Endothelial cell of umbilical vein (primary cell): ENCODE results near the gene FBXW11. TPM values are rescaled to one million over a fixed set of nuclear protein-coding genes. Genes with fewer than 3 reads are reported as not detected.

Experiments
- BruUV-seq: library from RNA; stranded (reverse); fragments of 400-500 nt; replicated peaks from 2 replicates; lab custom pipeline; 2021; lab: Mats Ljungman, UMichigan
- CTCF ChIA-PET: fragments of 300-600, 350-600 bp; sonication (Branson Sonifier 250); formaldehyde crosslinking; loops from one replicate; lab custom pipeline; 2021; ENCODE audit warnings: antibody characterized with exemption, inconsistent platforms; lab: Charles Lee
- POLR2A ChIA-PET: fragments of 300-600, 350-600 bp; sonication (Branson Sonifier 250); formaldehyde crosslinking; loops from one replicate; lab custom pipeline; 2021; ENCODE audit warnings: antibody characterized with exemption, inconsistent platforms; lab: Charles Lee
- DNase-seq: peaks from one replicate; pipeline ENCODE4 v3.0.0-alpha.2; 2011; ENCODE audit warnings: low read depth, low spot score
- FAIRE-seq: peaks from 2 replicates; lab custom pipeline; 2011; peaks lifted over from hg19 to GRCh38; lab: Jason Lieb, UNC
- H2AFZ ChIP-seq: 2 replicates; pipeline ENCODE4 v1.6.0; 2012; ENCODE audit warnings: low read depth, low read length, control low read depth, inconsistent platforms
- H3K27ac ChIP-seq: 2 replicates; pipeline ENCODE4 v1.5.1; 2011; ENCODE audit warnings: low read depth, mild to moderate bottlenecking, control low read depth, low read length, moderate library complexity; ENCODE audit not compliant: insufficient read depth
- H3K27me3 ChIP-seq, 2 experiments: 2 replicates each; pipeline versions ENCODE4 v1.6.0 to v1.6.1; 2011; ENCODE audit warnings: low read length in 2 of 2, mixed read lengths in 1 of 2; ENCODE audit not compliant: control insufficient read depth in 2 of 2, insufficient read depth in 2 of 2
- H3K36me3 ChIP-seq, 2 experiments: 2 replicates in 1 of 2; 3 replicates in 1 of 2; pipeline ENCODE4 v1.5.1; 2011; ENCODE audit warnings: low read length in 2 of 2, mild to moderate bottlenecking in 1 of 2, moderate library complexity in 1 of 2; ENCODE audit not compliant: control insufficient read depth in 2 of 2, insufficient read depth in 2 of 2; ENCODE audit errors: extremely low read depth in 1 of 2
- H3K4me1 ChIP-seq: 3 replicates; pipeline ENCODE4 v1.5.1; 2011; ENCODE audit warnings: mild to moderate bottlenecking, low read length; ENCODE audit not compliant: control insufficient read depth, insufficient read depth; ENCODE audit errors: extremely low read depth
- H3K4me2 ChIP-seq: 2 replicates; pipeline ENCODE4 v1.6.1; 2011; ENCODE audit warnings: low read length, control low read depth, mixed read lengths; ENCODE audit not compliant: insufficient read depth
- H3K4me3 ChIP-seq, 3 experiments: fragments of 200-600 bp in 1 of 3; sonication (generic), shearing (Covaris generic) in 1 of 3; replicated peaks in 1 of 3; 2 replicates each; pipeline ENCODE4 v1.5.1; 2011 to 2016; ENCODE audit warnings: control low read depth in 3 of 3, low read length in 3 of 3, mild to moderate bottlenecking in 2 of 3, inconsistent platforms in 1 of 3, low read depth in 1 of 3, moderate library complexity in 1 of 3; ENCODE audit not compliant: insufficient read depth in 1 of 3
- H3K79me2 ChIP-seq: 2 replicates; pipeline ENCODE4 v1.6.0; 2012; ENCODE audit warnings: low read length, inconsistent platforms; ENCODE audit not compliant: control insufficient read depth, insufficient read depth
- H3K9ac ChIP-seq: replicated peaks from 2 replicates; pipeline ENCODE3; 2011; ENCODE audit warnings: low read length, control low read depth; ENCODE audit not compliant: insufficient read depth; ENCODE audit errors: extremely low read depth
- H3K9me1 ChIP-seq: replicated peaks from 3 replicates; pipeline ENCODE4 v1.6.0; 2011; ENCODE audit warnings: mild to moderate bottlenecking, low read length; ENCODE audit not compliant: control insufficient read depth, insufficient read depth; ENCODE audit errors: extremely low read depth
- H3K9me3 ChIP-seq: replicated peaks from 2 replicates; pipeline ENCODE4 v1.5.1; 2012; ENCODE audit warnings: low read length, inconsistent platforms; ENCODE audit not compliant: control insufficient read depth, insufficient read depth
- H4K20me1 ChIP-seq: replicated peaks from 2 replicates; pipeline ENCODE3; 2011; ENCODE audit warnings: mild to moderate bottlenecking, low read length; ENCODE audit not compliant: control insufficient read depth, insufficient read depth; ENCODE audit errors: extremely low read depth
- EZH2 ChIP-seq: IDR thresholded peaks from 2 replicates; pipeline ENCODE4 v1.6.1; 2012; ENCODE audit warnings: borderline replicate concordance, low read depth, mild to moderate bottlenecking, moderate library complexity, low read length, inconsistent platforms; ENCODE audit not compliant: severe bottlenecking
- FOS ChIP-seq: IDR thresholded peaks from 2 replicates; pipeline ENCODE4 v1.6.1; 2011; ENCODE audit warnings: mild to moderate bottlenecking, low read length, moderate library complexity, borderline replicate concordance; ENCODE audit not compliant: insufficient read depth
- GATA2 ChIP-seq: IDR thresholded peaks from 2 replicates; pipeline ENCODE4 v1.7.0; 2011; ENCODE audit warnings: low read depth, mild to moderate bottlenecking, moderate library complexity, mixed read lengths, low read length; ENCODE audit not compliant: insufficient read length, insufficient read depth
- JUN ChIP-seq: IDR thresholded peaks from 2 replicates; pipeline ENCODE4 v1.6.1; 2011; ENCODE audit warnings: borderline replicate concordance, low read depth; ENCODE audit not compliant: insufficient read length, insufficient read depth
- MYC ChIP-seq: IDR thresholded peaks from one replicate; pipeline ENCODE4 v1.6.1; 2011; ENCODE audit warnings: mild to moderate bottlenecking, low read depth, low read length
- POLR2A ChIP-seq: IDR thresholded peaks from 2 replicates; pipeline ENCODE4 v1.6.1; 2012; ENCODE audit warnings: low read depth, mild to moderate bottlenecking, control low read depth, low read length
- POLR2AphosphoS5 ChIP-seq: IDR thresholded peaks from 2 replicates; pipeline ENCODE4 v1.6.1; 2012; ENCODE audit warnings: low read depth, mild to moderate bottlenecking, control low read depth, low read length, moderate library complexity; ENCODE audit not compliant: insufficient read depth
- dilution Hi-C: fragments of 300-500 bp; cut with MboI; formaldehyde crosslinking; loops from one replicate; pipeline ENCODE4 v1.15.0; 2019; ENCODE audit warnings: low sequenced_read_pairs; ENCODE audit not compliant: extremely low pct_ligation_motif_present
- intact Hi-C: fragments of 100-400 bp; cut with micrococcal nuclease; formaldehyde crosslinking; loops from one replicate; pipeline ENCODE4 v1.10.0; 2022
- polyA plus RNA-seq, 4 experiments: library from polyadenylated mRNA; depleted of rRNA in 3 of 4; stranded (reverse) in 3 of 4; unstranded in 1 of 4; fragments of >200 nt; gene quantifications; 2 replicates each; pipeline versions ENCODE4 v1.2.1 to v1.2.3, GENCODE V29; 2011 to 2012; ENCODE audit warnings: missing spikeins in 1 of 4
- total RNA-seq: library from RNA; stranded (reverse); gene quantifications from 2 replicates; pipeline ENCODE4 v1.2.3, GENCODE V29; 2021
- TF ChIP-seq, protein P1 (sequence below), 2 donors: IDR thresholded peaks; 1 replicate in 1 of 2; 2 replicates in 1 of 2; pipeline ENCODE4 v1.5.1; 2011; ENCODE audit warnings: low read length in 2 of 2, mild to moderate bottlenecking in 2 of 2, moderate library complexity in 2 of 2, control low read depth in 1 of 2, inconsistent platforms in 1 of 2, low read depth in 1 of 2; ENCODE audit not compliant: insufficient read depth in 1 of 2; ENCODE audit errors: extremely low read depth in 1 of 2
- TF ChIP-seq, protein P2 (sequence below): IDR thresholded peaks from 2 replicates; pipeline ENCODE4 v1.6.1; 2011; ENCODE audit not compliant: insufficient read depth, insufficient read length

Gene FBXW11
- total and polyA plus RNA-seq, 2 donors (not counting 3 experiments of a cell fraction or from before 2014, with no cell fraction given) = 30.7 to 44.7 TPM

DNA sequence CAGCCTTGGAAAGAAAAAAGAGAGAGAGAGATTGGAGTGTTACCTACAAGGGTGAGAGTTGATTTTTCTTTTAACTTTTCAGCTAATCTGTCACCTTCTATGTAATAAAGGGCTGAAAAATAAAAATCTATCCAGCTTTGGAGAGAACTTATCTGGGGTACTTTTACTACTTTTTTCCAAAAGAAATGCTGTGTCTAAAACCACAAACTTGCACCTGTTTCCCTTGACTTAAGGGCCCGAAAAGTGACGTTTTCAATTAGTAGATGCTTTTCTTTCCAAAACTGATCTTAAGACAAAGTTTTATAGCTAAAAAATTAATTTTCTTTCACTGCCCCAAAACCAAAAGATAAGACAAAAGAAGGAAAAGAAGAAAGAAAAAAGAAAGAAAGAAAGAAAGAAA, 172.0 kb downstream of the FBXW11 start:
- dilution Hi-C loops = no loop called here
- H3K9me3 ChIP-seq = no peaks in the 10 kb centered on the region
- H3K27ac ChIP-seq = no peak overlapping the region
- ChIA-PET CTCF (interaction anchor here (1.4 to 1.9 kb wide), 2 partner anchors 9 to 205 kb away, joined by 3 to 4 read pairs; no protein-coding TSS in a partner anchor), POLR2A (no interaction called here)
- no peak overlapping the region for H3K4me3 ChIP-seq
- H3K36me3 ChIP-seq = no peaks in the 10 kb centered on the region
- H3K27me3 ChIP-seq = peaks cover 0 to 4% of the 10 kb centered on the region in 2 experiments
- H2AFZ ChIP-seq = no peak overlapping the region
- no peaks in the 10 kb centered on the region for H4K20me1 ChIP-seq
- no peak overlapping the region for H3K9ac ChIP-seq
- DNase-seq = no peak
- BruUV-seq = no TSS peak
- no peak overlapping the region for H3K4me2 ChIP-seq
- FAIRE-seq = no peak
- H3K79me2 ChIP-seq = no peaks in the 10 kb centered on the region
- no peaks in the 10 kb centered on the region for H3K9me1 ChIP-seq
- TF ChIP-seq POLR2AphosphoS5 (no peak), EZH2 (no peak), GATA2 (no peak), MYC (no peak)
- no peaks in the 10 kb centered on the region for H3K4me1 ChIP-seq
- intact Hi-C loops = no loop called here

DNA sequence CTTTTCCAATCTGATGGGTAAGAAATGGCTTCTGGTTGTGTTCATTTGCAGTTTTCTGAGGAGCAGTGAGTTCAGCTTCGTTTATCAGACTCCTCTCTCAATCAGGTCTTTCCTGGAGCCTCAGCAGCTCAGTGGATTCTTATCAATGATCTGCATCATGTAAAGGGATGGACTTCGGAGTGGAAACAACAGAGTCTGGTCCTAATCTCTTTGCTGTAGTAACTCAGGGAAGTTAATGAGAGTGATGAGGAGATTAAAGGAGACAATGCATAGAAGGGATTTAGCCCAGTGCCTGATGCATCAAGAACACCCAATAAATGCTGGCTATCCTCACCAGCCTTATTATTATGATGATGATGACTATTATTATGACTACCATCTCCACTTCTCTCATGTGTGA, 173.7 kb downstream of the FBXW11 start:
- no peaks in the 10 kb centered on the region for H4K20me1 ChIP-seq
- FAIRE-seq (no peak), DNase-seq (no peak)
- CTCF ChIA-PET = interaction anchor here (1.9 kb wide), 1 partner anchor 203 kb away, joined by 4 read pairs; no protein-coding TSS in a partner anchor
- POLR2A ChIA-PET = no interaction called here
- H3K79me2 ChIP-seq = no peaks in the 10 kb centered on the region
- intact Hi-C loops = no loop called here
- TF ChIP-seq, protein P1, sequence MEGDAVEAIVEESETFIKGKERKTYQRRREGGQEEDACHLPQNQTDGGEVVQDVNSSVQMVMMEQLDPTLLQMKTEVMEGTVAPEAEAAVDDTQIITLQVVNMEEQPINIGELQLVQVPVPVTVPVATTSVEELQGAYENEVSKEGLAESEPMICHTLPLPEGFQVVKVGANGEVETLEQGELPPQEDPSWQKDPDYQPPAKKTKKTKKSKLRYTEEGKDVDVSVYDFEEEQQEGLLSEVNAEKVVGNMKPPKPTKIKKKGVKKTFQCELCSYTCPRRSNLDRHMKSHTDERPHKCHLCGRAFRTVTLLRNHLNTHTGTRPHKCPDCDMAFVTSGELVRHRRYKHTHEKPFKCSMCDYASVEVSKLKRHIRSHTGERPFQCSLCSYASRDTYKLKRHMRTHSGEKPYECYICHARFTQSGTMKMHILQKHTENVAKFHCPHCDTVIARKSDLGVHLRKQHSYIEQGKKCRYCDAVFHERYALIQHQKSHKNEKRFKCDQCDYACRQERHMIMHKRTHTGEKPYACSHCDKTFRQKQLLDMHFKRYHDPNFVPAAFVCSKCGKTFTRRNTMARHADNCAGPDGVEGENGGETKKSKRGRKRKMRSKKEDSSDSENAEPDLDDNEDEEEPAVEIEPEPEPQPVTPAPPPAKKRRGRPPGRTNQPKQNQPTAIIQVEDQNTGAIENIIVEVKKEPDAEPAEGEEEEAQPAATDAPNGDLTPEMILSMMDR (IDR thresholded peaks at IDR 0.05; ENCODE audit: extremely low read depth in 1 of 2, insufficient read depth in 1 of 2, low read depth in 1 of 2, low read length in 2 of 2) = no peak
- no peak for TF ChIP-seq MYC
- TF ChIP-seq JUN = no peak
- no peak for TF ChIP-seq FOS
- TF ChIP-seq, protein P2, sequence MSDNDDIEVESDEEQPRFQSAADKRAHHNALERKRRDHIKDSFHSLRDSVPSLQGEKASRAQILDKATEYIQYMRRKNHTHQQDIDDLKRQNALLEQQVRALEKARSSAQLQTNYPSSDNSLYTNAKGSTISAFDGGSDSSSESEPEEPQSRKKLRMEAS = no peak
- no peak for TF ChIP-seq EZH2
- no peak for TF ChIP-seq POLR2A
- no peak for TF ChIP-seq POLR2AphosphoS5
- no peak for TF ChIP-seq GATA2
- no peak overlapping the region for H3K27ac ChIP-seq
- H3K4me3 ChIP-seq = no peak overlapping the region
- BruUV-seq = no TSS peak
- H3K4me2 ChIP-seq = no peak overlapping the region
- H2AFZ ChIP-seq = no peak overlapping the region
- no peaks in the 10 kb centered on the region for H3K4me1 ChIP-seq
- H3K27me3 ChIP-seq = peaks cover 0 to 4% of the 10 kb centered on the region in 2 experiments
- H3K36me3 ChIP-seq = no peaks in the 10 kb centered on the region
- no peak overlapping the region for H3K9ac ChIP-seq
- dilution Hi-C loops = no loop called here
- H3K9me3 ChIP-seq = no peaks in the 10 kb centered on the region
- no peaks in the 10 kb centered on the region for H3K9me1 ChIP-seq
